ENCODE measurements around the gene VWA5B1. TPM values are rescaled to one million over a fixed set of nuclear protein-coding genes. Genes with fewer than 3 reads are reported as not detected.
"Not testable (repeated sequence)": the region's sequence is repeated elsewhere in the genome, so short reads cannot be mapped to it uniquely, and the experiment has no call there.

The VWA5B1 gene, protein sequence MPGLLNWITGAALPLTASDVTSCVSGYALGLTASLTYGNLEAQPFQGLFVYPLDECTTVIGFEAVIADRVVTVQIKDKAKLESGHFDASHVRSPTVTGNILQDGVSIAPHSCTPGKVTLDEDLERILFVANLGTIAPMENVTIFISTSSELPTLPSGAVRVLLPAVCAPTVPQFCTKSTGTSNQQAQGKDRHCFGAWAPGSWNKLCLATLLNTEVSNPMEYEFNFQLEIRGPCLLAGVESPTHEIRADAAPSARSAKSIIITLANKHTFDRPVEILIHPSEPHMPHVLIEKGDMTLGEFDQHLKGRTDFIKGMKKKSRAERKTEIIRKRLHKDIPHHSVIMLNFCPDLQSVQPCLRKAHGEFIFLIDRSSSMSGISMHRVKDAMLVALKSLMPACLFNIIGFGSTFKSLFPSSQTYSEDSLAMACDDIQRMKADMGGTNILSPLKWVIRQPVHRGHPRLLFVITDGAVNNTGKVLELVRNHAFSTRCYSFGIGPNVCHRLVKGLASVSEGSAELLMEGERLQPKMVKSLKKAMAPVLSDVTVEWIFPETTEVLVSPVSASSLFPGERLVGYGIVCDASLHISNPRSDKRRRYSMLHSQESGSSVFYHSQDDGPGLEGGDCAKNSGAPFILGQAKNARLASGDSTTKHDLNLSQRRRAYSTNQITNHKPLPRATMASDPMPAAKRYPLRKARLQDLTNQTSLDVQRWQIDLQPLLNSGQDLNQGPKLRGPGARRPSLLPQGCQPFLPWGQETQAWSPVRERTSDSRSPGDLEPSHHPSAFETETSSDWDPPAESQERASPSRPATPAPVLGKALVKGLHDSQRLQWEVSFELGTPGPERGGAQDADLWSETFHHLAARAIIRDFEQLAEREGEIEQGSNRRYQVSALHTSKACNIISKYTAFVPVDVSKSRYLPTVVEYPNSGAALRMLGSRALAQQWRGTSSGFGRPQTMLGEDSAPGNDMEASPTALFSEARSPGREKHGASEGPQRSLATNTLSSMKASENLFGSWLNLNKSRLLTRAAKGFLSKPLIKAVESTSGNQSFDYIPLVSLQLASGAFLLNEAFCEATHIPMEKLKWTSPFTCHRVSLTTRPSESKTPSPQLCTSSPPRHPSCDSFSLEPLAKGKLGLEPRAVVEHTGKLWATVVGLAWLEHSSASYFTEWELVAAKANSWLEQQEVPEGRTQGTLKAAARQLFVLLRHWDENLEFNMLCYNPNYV
- total RNA-seq: 0.39 TPM

GRCh38 chr1:20290624-20291597 lies at the start of gene VWA5B1:
VWA5B1 (plus strand) TSS chr1:20290875; CDS start chr1:20310602, 19,727 bp downstream.
- no peak for DNase-seq

DNA sequence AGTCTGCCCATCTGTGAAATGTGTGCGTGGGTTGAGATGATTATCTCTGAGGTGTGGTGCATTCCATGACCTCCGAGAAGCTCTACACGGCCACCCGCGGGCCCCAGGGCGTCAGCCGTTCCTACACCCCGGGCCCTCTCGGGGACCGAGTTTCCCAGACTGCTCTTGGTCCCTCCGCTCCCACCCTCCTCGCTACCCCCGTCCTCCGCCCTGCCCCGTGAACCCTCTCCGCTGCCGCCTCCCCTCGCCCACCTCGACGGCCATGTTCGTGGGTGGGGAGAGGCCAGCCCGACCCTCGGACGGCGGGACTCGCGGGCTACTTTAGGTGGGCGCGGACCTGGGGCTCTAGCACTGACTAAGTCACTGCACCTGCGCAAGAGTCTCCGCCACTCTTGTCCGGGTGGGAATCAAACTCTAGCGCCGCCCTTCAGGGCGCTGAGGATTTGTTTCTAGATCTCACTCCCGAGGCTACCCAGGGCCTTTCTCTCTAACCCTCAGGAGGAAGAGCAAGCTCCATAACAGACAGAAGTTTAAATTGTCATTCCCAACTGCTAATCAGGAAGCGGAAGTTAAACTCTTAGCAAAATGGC lies 47.7 kb upstream of the VWA5B1 start:
- DNase-seq: no peak

DNA sequence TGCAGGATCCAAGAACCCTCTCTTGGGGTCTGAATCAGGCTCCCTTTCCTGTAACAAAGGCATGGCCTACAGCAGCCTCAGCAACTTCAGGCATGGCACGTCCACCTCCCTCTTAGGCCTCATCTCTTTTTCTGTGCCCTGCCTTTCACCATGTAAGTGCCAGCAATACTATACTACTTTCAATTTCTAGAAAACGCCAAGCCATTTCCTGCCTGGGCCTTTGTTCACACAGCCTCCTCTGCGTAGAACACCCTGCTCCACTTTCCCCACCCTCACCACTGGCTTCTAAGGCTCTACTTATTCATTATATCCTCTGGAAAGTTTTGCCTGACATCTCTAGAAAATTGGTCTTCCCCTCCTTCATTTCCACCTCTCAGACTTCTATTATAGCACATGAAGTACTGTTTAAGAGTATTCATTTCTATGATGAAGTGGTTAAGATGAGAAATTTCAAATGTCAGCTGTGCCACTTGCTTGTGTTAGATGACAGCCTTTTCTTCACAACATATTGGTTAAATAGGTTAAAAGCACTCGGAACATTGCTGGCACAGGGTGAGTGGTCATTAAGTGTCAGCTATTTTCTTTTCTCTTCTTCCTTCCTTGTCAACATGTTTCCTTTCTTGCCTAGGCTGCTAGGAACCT lies 41.6 kb upstream of the VWA5B1 start:
- DNase-seq: no peak

DNA sequence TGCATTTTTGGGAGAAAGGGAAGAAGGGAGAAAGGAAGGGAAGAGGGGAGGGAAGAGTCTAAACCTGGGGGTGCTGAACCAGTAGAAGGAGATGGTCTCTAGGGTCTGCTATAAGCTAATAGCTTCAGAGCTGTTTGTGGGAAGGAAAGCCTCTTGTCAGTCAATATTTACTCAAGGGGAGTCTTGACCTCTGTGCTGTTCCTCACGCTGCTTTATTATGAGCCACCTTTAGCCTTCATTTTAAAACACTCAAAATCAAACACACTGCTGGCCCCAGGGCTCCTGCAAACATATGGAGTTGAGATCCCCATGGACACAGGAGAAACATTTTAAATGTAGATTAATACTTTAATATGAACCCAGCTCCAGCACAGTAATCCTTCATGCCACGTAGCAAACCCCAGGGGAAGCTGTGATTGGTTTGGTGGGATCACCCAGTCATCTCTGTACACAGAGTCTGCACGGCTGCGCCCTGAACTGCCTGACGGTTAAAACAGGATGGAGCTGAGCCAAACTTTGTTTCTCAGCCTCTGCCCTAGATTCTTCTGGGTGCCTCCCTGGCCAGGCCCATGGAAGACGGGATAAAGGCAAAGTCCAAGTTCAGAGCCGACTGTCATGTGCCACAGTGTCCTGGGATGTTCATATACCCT lies 40.2 kb upstream of the VWA5B1 start:
- no peak for DNase-seq

DNA sequence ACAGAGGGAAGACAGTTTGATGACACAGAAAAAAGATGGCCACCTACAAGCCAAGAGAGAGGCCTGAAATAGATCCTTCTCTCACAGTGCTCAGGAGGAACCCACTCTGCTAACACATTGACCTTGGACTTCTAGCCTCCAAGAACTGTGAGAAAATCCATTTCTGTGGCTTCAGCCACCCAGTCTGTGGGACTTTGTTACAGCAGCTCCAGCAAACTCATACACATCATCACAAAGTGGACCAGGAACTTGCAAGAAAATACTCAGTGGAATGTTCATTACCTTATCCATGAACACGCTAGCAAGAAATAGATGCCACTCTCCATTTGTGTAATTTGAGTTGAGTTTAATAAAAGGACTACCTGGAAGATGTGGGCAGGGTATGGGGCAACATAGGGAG lies 38.1 kb upstream of the VWA5B1 start:
- no peak for DNase-seq

GRCh38 chr1:20255666-20256065 lies 35.0 kb upstream of the VWA5B1 start:
- no peak for DNase-seq

GRCh38 chr1:20259646-20260045 lies 31.0 kb upstream of the VWA5B1 start:
- no peak for DNase-seq

- DNase-seq: no peak
These were observed 29.6 kb upstream of the VWA5B1 start for GRCh38 chr1:20261095-20261494.

GRCh38 chr1:20262810-20263534 lies 27.7 kb upstream of the VWA5B1 start:
- no peak for DNase-seq

DNA sequence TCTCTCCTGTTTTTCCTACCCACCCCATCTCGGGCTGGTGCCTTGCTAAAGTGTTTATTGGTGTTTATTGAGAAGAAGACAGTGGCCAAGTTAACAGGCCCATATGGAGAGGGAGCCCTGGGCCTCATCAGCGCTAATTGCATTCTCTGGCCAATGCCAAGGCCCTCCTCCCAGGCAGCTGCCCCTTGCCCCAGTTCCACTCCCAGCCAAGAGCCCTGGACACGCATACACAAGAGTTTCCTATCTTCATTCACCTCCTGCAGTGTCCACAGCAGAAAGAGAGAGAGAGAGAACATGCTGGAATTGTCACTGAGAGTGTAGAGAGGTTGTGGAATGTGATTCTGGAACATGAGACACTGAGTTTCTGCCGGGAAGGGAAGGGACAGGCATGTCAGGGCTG lies 25.4 kb upstream of the VWA5B1 start:
- DNase-seq: peak; percentile 24

DNA sequence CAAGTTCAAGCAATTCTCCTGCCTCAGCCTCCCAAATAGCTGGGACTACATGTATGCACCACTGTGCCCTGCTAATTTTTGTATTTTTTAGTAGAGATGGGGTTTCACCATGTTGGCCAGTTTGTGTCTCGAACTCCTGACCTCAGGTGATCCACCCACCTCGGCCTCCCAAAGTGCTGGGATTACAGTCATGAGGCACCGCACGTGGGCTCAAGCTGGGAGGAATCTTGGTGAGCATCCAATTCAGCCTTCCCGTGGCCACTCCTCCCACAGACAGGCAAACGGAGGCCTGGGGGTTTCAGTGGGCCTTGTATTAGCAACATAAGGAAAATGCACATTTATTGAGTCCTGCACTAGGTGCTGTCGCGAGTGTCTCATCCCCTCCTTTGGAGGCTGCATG lies 24.5 kb upstream of the VWA5B1 start:
- no peak for DNase-seq

DNA sequence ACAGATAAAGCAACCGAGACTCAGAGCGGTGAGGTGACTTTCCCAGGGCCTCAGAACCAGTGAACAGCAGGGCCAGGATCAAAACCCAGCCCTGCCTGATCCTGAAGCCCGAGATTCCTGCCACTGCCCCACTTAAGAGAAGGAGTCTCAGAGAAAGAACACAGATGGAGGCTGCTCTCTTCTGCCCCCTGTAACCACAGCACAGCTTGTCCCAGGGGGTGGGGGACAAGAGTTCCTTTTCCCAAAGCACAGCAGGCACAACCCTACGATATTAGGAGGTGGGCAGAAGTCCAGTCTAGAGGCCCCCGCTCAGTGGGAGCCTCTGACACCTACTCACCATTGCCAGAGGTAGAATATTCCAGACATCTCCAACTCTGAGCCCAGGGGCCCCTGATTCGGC lies 24.0 kb upstream of the VWA5B1 start:
- no peak for DNase-seq

DNA sequence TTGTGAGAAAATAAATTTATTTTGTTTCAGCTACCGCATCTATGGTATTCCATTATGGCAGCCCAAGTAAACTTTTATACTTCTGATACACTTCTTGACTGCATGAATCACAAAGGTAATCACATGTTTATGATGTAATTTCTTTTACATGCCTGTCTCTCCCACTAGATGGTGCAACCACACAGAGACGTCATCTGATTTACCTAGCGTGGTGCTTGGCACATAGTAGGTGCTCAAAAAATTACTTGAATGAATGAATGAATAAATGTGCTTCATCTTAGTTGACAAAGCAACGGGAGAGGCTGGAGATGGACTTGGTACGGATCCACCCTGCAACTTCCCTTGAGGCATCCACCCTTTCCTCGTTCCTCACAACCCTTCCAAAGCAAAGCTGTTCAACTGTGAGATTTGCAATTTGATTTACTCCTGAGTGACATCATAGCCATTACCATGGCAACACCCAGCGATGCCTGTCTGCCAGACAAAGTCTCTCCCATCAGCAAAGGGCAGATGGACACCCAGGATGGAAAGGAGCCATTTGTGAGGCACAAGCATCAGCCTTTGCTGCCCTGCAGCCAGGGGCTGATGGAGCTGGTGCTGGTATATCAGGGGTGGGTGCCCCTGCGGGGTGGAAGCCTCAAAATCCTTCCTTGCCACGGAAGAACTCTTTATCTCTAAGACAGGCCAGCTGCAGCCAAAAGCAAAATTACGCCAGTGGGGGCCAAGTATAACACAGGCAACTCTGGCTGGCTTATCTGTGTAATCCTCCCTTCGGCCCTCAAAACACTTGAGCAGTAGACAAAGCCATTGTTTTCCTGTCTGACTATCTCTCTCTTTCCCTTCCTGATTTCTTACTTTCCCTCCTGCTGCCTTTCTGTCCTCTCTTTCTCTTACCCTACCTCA lies 18.9 kb upstream of the VWA5B1 start:
- DNase-seq: no peak

GRCh38 chr1:20273716-20274115 lies 17.0 kb upstream of the VWA5B1 start:
- DNase-seq: not testable (repeated sequence)

DNA sequence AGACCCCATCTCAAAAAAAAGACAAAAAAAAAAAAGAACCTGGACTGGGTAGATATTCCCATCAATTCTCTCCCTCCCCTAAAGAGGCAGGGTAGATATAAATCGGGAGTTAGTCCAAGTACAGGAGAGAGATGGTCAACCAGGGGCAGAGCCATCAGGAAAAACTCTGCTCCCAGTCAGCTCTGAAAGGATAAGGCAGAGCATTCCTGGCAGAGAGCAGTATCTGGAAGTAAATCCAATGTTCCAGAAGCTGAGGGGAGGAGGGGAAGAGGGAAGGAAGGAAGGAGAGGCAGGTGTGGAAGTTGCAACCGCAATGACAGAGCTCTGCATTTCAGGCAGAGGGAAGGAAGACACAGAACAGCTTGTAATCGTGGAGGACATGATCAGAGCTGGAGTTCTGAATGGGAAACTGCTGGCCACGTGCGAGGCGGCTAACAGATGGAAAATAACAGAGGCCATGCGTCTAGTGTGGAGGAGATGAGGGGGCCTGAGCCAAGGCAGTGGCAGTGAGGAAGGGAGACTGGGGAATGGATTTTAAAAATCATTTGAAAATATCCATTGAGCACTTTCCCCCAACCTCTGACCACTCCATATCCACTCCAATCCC lies 15.3 kb upstream of the VWA5B1 start:
- no peak for DNase-seq

DNA sequence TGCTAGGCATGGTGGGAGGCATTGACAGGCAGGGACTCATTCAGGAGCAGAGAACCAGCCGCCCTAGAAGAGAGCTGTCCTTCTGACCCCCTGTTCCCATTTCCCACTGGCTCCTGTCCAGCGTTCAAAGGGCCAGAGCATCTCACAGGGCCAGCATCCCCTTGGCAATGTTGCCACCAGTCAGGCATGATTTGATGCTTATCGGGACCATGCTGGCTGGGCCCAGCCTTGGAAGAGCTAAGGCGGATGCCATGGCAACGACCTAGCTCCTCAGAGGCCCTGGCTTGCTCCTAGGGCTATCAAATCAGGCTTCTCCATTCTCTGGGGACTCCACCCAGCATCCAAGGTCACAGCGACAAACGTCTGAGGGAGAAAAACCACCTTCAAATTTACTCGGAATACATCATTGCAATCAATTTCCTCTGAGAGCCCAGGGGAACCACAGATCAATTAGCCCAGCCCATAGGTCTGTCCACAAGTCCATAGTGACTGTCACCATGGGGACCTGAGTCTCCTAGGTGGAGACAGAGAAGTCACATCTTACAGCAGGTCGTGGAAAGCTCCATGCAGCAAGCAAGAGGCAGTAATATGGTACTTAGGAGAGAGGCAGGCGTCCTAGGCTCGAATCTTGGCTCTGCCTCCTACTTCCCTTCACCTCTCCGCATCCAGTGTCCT lies 14.1 kb upstream of the VWA5B1 start:
- DNase-seq: no peak

GRCh38 chr1:20278692-20279130 lies 12.0 kb upstream of the VWA5B1 start:
- no peak for DNase-seq
